SK-N-SH treated with all-trans-retinoic acid at 6 μM for 48 hours (cell line): ENCODE measurements around the gene SPATA21.

Source experiments
- ARNTL ChIP-seq: fragments of 450-650 bp; formaldehyde crosslinking; IDR thresholded peaks from 2 replicates; pipeline ENCODE4 v1.5.0; 2020; ENCODE audit warnings: low read depth, mild to moderate bottlenecking, moderate library complexity, borderline replicate concordance
- OSR1 ChIP-seq: fragments of 250-450 bp; sonication (Bioruptor Pico); IDR thresholded peaks from 2 replicates; pipeline ENCODE4 v1.8.0; 2022; ENCODE audit warnings: moderate library complexity, mild to moderate bottlenecking, inconsistent platforms
- SNAI2 ChIP-seq: fragments of 250-450 bp; sonication (Bioruptor Pico); IDR thresholded peaks from 2 replicates; pipeline ENCODE4 v1.5.0; 2020; ENCODE audit warnings: mild to moderate bottlenecking, moderate library complexity
- TCF4 ChIP-seq: fragments of 250-450 bp; sonication (Bioruptor Pico); IDR thresholded peaks from 2 replicates; pipeline ENCODE4 v1.8.0; 2021; ENCODE audit warnings: mild to moderate bottlenecking, moderate library complexity, borderline replicate concordance
- TOX ChIP-seq: fragments of 250-450 bp; sonication (Bioruptor Pico); IDR thresholded peaks from 2 replicates; pipeline ENCODE4 v1.8.0; 2021; ENCODE audit warnings: mild to moderate bottlenecking, moderate library complexity, borderline replicate concordance
- ZC3H10 ChIP-seq: fragments of 250-450 bp; sonication (Bioruptor Pico); IDR thresholded peaks from 2 replicates; pipeline ENCODE4 v1.5.1; 2021; ENCODE audit warnings: mild to moderate bottlenecking, moderate library complexity
- ZFP3 ChIP-seq: fragments of 250-450 bp; sonication (Bioruptor Pico); IDR thresholded peaks from 2 replicates; pipeline ENCODE4 v1.5.0; 2020; ENCODE audit warnings: mild to moderate bottlenecking, moderate library complexity
- ZNF70 ChIP-seq: fragments of 450-650 bp; formaldehyde crosslinking; IDR thresholded peaks from 2 replicates; pipeline ENCODE4 v1.5.0; 2020; ENCODE audit warnings: mild to moderate bottlenecking, moderate library complexity
- ZNF8 ChIP-seq: fragments of 450-650 bp; formaldehyde crosslinking; IDR thresholded peaks from 2 replicates; pipeline ENCODE4 v1.5.0; 2020; ENCODE audit warnings: mild to moderate bottlenecking, moderate library complexity
- TF ChIP-seq, protein P1 (sequence below): fragments of 250-450 bp; sonication (Bioruptor Pico); IDR thresholded peaks from 2 replicates; pipeline ENCODE4 v1.8.0; 2020; ENCODE audit warnings: mild to moderate bottlenecking, moderate library complexity, borderline replicate concordance
- TF ChIP-seq, protein P2 (sequence below): fragments of 250-450 bp; sonication (Bioruptor Pico); IDR thresholded peaks from 2 replicates; pipeline ENCODE4 v1.5.1; 2020; ENCODE audit warnings: low read depth, mild to moderate bottlenecking, moderate library complexity

- no peak for TF ChIP-seq TCF4
- no peak for TF ChIP-seq SNAI2 (CRISPR knock-in tag)
- no peak for TF ChIP-seq ZNF70 (CRISPR knock-in tag)
- TF ChIP-seq ZC3H10: no peak
- TF ChIP-seq, protein P1, sequence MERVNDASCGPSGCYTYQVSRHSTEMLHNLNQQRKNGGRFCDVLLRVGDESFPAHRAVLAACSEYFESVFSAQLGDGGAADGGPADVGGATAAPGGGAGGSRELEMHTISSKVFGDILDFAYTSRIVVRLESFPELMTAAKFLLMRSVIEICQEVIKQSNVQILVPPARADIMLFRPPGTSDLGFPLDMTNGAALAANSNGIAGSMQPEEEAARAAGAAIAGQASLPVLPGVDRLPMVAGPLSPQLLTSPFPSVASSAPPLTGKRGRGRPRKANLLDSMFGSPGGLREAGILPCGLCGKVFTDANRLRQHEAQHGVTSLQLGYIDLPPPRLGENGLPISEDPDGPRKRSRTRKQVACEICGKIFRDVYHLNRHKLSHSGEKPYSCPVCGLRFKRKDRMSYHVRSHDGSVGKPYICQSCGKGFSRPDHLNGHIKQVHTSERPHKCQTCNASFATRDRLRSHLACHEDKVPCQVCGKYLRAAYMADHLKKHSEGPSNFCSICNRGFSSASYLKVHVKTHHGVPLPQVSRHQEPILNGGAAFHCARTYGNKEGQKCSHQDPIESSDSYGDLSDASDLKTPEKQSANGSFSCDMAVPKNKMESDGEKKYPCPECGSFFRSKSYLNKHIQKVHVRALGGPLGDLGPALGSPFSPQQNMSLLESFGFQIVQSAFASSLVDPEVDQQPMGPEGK (CRISPR knock-in tag): no peak
- no peak for TF ChIP-seq OSR1 (CRISPR knock-in tag)
- TF ChIP-seq ARNTL (CRISPR knock-in tag): no peak
- TF ChIP-seq TOX (CRISPR knock-in tag): no peak
- TF ChIP-seq ZNF8: no peak
- TF ChIP-seq, protein P2, sequence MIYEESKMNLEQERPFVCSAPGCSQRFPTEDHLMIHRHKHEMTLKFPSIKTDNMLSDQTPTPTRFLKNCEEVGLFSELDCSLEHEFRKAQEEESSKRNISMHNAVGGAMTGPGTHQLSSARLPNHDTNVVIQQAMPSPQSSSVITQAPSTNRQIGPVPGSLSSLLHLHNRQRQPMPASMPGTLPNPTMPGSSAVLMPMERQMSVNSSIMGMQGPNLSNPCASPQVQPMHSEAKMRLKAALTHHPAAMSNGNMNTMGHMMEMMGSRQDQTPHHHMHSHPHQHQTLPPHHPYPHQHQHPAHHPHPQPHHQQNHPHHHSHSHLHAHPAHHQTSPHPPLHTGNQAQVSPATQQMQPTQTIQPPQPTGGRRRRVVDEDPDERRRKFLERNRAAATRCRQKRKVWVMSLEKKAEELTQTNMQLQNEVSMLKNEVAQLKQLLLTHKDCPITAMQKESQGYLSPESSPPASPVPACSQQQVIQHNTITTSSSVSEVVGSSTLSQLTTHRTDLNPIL: no peak
- TF ChIP-seq ZFP3 (CRISPR knock-in tag): no peak
Observed at GRCh38 chr1:16410803-16411202, 26.4 kb downstream of the SPATA21 start.
